Heart right ventricle (tissue), 16 donors: Measurements from ENCODE around the gene DNAH17. TPM values are rescaled to one million over a fixed set of nuclear protein-coding genes. Genes with fewer than 3 reads are reported as not detected.
A peak's percentile ranks its signal among the peaks of the same experiment; 100 is the strongest.

ENCODE experiments used
- ATAC-seq, 8 donors: fragments of 200-7000 bp; cut with Tn5 transposase; one replicate each; pipeline ENCODE4 v1.9.1; 2020; ENCODE audit warnings: mild to moderate bottlenecking in 8 of 8, moderate library complexity in 8 of 8, moderate number of reproducible peaks in 1 of 8
- DNase-seq, 2 donors: peaks; one replicate each; pipeline ENCODE4 v3.0.0-alpha.2; 2020
- H3K27ac ChIP-seq, 10 donors: fragments of 200-600 bp; sonication (generic) in 2 of 10; one replicate each; pipeline versions ENCODE4 v1.5.0 to v1.8.0; 2020 to 2022; ENCODE audit warnings: mild to moderate bottlenecking in 3 of 10
- H3K27me3 ChIP-seq, 7 donors: fragments of 200-600 bp; one replicate each; pipeline ENCODE4 v1.8.0; 2021 to 2022; ENCODE audit warnings: mild to moderate bottlenecking in 2 of 7
- H3K36me3 ChIP-seq, 9 donors: fragments of 200-600 bp; sonication (generic) in 1 of 9; one replicate each; pipeline versions ENCODE4 v1.5.0 to v1.8.0; 2020 to 2022; ENCODE audit warnings: mild to moderate bottlenecking in 2 of 9
- H3K4me1 ChIP-seq, 9 donors: fragments of 200-600 bp; sonication (generic) in 1 of 9; one replicate each; pipeline versions ENCODE4 v1.5.0 to v1.8.0; 2020 to 2022; ENCODE audit warnings: mild to moderate bottlenecking in 4 of 9
- H3K4me3 ChIP-seq, 10 donors: fragments of 200-600 bp; sonication (generic) in 2 of 10; one replicate each; pipeline versions ENCODE4 v1.5.0 to v1.8.0; 2020 to 2022; ENCODE audit warnings: mild to moderate bottlenecking in 7 of 10, moderate library complexity in 2 of 10
- H3K9me3 ChIP-seq, 11 donors: fragments of 200-600 bp in 10 of 11; sonication (generic) in 2 of 11; one replicate each; pipeline versions ENCODE4 v1.5.0 to v1.8.0; 2013 to 2022; ENCODE audit warnings: mild to moderate bottlenecking in 2 of 11, control low read depth in 1 of 11, moderate library complexity in 1 of 11
- CTCF ChIP-seq, 9 donors: fragments of 200-600 bp; sonication (generic) in 2 of 9; IDR thresholded peaks; one replicate each; pipeline versions ENCODE4 v1.5.0 to v1.8.0; 2021 to 2022; ENCODE audit warnings: antibody characterized with exemption in 9 of 9, mild to moderate bottlenecking in 5 of 9, moderate library complexity in 1 of 9
- WGBS, 2 donors: extraction: QIAGEN DNeasy Blood & Tissue Kit; methylation state at CpG; one replicate each; pipeline ENCODE4 v1.1.7; 2013; ENCODE audit warnings: inconsistent platforms in 1 of 2; 5-methylcytosine and 5-hydroxymethylcytosine counted together
- intact Hi-C, 10 donors: fragments of 100-400 bp; cut with DNase I; formaldehyde crosslinking; loops; one replicate each; pipeline versions ENCODE4 v1.11.1 to v1.14.2; 2022
- polyA plus RNA-seq, 2 donors: library from polyadenylated mRNA; stranded (reverse); fragments of 200-250 nt; gene quantifications; one replicate each; pipeline ENCODE4 v1.2.3, GENCODE V29; 2013
- total RNA-seq, 10 donors: library from RNA; stranded (reverse); fragmentation: NEBNext Ultra II Directional in 3 of 10; extraction: Animal tissue kit (Norgen Biotek cat#: 25700) in 3 of 10; gene quantifications; one replicate each; pipeline versions ENCODE4 v1.2.1 to v1.2.4, GENCODE V29; 2021 to 2023
- donor health status: Arrhythmogenic right ventricular cardiomyopathy.
- donor health status: ischemic (EF 13 %, LVEDD 7.1; RV severe dilation, severe dysfunction).
- donor health status: healthy with polysubstance abuse.
- donor health status: DM: no; HTN: yes; CAD: no.
- donor health status: DM: no; HTN: no; CAD: no.
- donor health status: ischemic (EF 25% LVEDD 6.9; RV normal size, moderate dysfunction).
- donor health status: ischemic (EF 25% LVEDD 5.7; RV mildly dilated, moderate dysfunction).
- donor health status: healthy.
- donor health status: DM: yes; HTN: yes; CAD: no.
- donor health status: Ischemic cardiomyopathy.
- donor health status: ischemic (EF 35%, LVEDD 5.7; RV mildly dilated, moderate dysfunction).
- donor health status: nonischemic (EF 11% LVEDD 7.7; RV severe dilation, severe dysfunction).
- donor health status: DM: yes; HTN: yes; CAD: no.
- donor health status: PGD.
- donor health status: ischemic (EF 29% LVEDD 5.4; RV normal size, mild dysfunction).
- donor health status: nonischemic (EF 23%, LVEDD 6.1; RV moderate dilation, normal function).

The DNAH17 gene
- total and polyA plus RNA-seq, 12 donors = 0.05 to 0.30 (median 0.09) TPM; not detected in 4

- H3K36me3 ChIP-seq = no peaks in the 10 kb centered on the region
- TF ChIP-seq CTCF (IDR thresholded peaks at IDR 0.05) = no peak
- peak in 1 of 2 donors; percentile 36 for DNase-seq
- WGBS, 2 donors = 90 to 95% methylated on average over 19 to 20 of the region's 20 CpGs
- no peak overlapping the region for H3K4me3 ChIP-seq
- peak overlapping the region in 2 of 10 donors; percentile 18 to 30 for H3K27ac ChIP-seq
- H3K9me3 ChIP-seq = peaks cover 0 to 20% (median 0%) of the 10 kb centered on the region in 11 donors
- H3K4me1 ChIP-seq = peaks cover 0 to 13% (median 0%) of the 10 kb centered on the region in 9 donors
- H3K27me3 ChIP-seq = no peaks in the 10 kb centered on the region
- peak in 2 of 8 donors; percentile 29 to 76 for ATAC-seq
- intact Hi-C loops = no loop called here
Measured at GRCh38 chr17:78618264-78619066, 41.3 kb upstream of the DNAH17 start.

DNA sequence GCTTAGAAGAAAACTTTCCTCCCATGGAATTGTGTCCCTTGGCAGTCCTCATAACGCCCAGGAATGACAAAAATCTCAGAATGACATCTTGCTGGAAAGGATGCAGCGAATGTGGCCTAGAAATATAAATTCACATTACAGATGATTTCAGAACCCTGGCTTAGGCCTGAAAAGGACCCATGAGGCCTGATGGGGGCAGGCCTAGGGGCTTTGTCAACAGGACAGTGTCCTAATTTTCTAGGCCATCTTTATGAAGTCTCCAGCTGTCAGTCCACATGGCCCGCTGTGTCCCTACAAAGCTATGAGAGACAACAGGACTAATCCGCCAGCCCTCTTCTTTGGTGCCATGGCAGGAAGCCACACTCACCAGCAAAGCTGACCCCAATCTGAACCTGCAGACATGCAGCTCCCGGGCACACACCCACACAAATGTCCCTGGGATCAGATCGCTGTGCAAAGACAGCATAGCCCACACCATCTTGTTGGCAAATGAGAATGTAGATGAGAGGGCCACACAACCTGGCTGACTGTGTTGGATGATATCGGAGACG, 40.4 kb upstream of the DNAH17 start:
- peak in 5 of 8 donors; percentile 27 to 59 (median 44) for ATAC-seq
- Histone ChIP-seq H3K9me3 (peaks cover 0 to 20% (median 0%) of the 10 kb centered on the region in 11 donors), H3K27ac (peak overlapping the region in 2 of 10 donors; percentile 30 to 32), H3K27me3 (no peaks in the 10 kb centered on the region), H3K4me3 (no peak overlapping the region), H3K4me1 (peaks cover 0 to 13% (median 0%) of the 10 kb centered on the region in 9 donors), H3K36me3 (no peaks in the 10 kb centered on the region)
- no peak for TF ChIP-seq CTCF (IDR thresholded peaks at IDR 0.05)
- no peak for DNase-seq
- WGBS, 2 donors = 77 to 82% methylated on average over 8 of the region's 8 CpGs
- intact Hi-C loops = no loop called here

- H3K27me3 ChIP-seq = no peaks in the 10 kb centered on the region
- no peak for TF ChIP-seq CTCF (IDR thresholded peaks at IDR 0.05)
- peaks cover 0 to 20% (median 0%) of the 10 kb centered on the region in 11 donors for H3K9me3 ChIP-seq
- H3K27ac ChIP-seq = no peak overlapping the region
- DNase-seq = no peak
- H3K36me3 ChIP-seq = no peaks in the 10 kb centered on the region
- 84 to 89% methylated on average over 13 of the region's 13 CpGs for WGBS, 2 donors
- ATAC-seq = no peak
- H3K4me1 ChIP-seq = peaks cover 0 to 20% (median 0%) of the 10 kb centered on the region in 9 donors
- no peak overlapping the region for H3K4me3 ChIP-seq
- intact Hi-C loops = no loop called here
Measured at GRCh38 chr17:78616946-78617345, 39.8 kb upstream of the DNAH17 start.

- Histone ChIP-seq H3K4me3 (no peak overlapping the region), H3K27me3 (no peaks in the 10 kb centered on the region), H3K36me3 (no peaks in the 10 kb centered on the region), H3K27ac (no peak overlapping the region), H3K4me1 (peaks cover 0 to 29% (median 0%) of the 10 kb centered on the region in 9 donors), H3K9me3 (peaks cover 0 to 20% (median 0%) of the 10 kb centered on the region in 11 donors)
- no peak for TF ChIP-seq CTCF (IDR thresholded peaks at IDR 0.05)
- intact Hi-C loops = no loop called here
- ATAC-seq = no peak
- DNase-seq = no peak
- WGBS, 2 donors = 93% methylated on average over 13 of the region's 13 CpGs
Measured at GRCh38 chr17:78615631-78616030, 38.4 kb upstream of the DNAH17 start.
